UCSD-AML1 (cell line): ENCODE results near the gene TIGD1.
"Not testable (repeated sequence)": the region's sequence is repeated elsewhere in the genome, so short reads cannot be mapped to it uniquely, and the experiment has no call there.

Source experiments
- DNase-seq: peaks from one replicate; lab custom pipeline; 2025; ENCODE audit not compliant: unreplicated experiment; lab: John Stamatoyannopoulos, UW

TIGD1 gene

GRCh38 chr2:232540441-232541041, 9.8 kb downstream of the TIGD1 start:
- no peak for DNase-seq

GRCh38 chr2:232539298-232540231, 10.8 kb downstream of the TIGD1 start, which contains the start of gene CHRNG:
Gene CHRNG (plus strand): TSS chr2:232539692. CDS start chr2:232539748, 56 bp downstream.
- DNase-seq: no peak

- peak; percentile 51 for DNase-seq
These were observed 11.7 kb downstream of the TIGD1 start for GRCh38 chr2:232538671-232539070.

- no peak for DNase-seq
These were observed 12.9 kb downstream of the TIGD1 start for GRCh38 chr2:232537499-232537898.

GRCh38 chr2:232537079-232537478, 13.3 kb downstream of the TIGD1 start:
- no peak for DNase-seq

GRCh38 chr2:232535761-232536530, 14.4 kb downstream of the TIGD1 start:
- DNase-seq: no peak

GRCh38 chr2:232534940-232535651, 15.3 kb downstream of the TIGD1 start:
- DNase-seq: no peak

GRCh38 chr2:232533944-232534710, 16.2 kb downstream of the TIGD1 start:
- DNase-seq: no peak

GRCh38 chr2:232532821-232533220, 17.5 kb downstream of the TIGD1 start:
- not testable (repeated sequence) for DNase-seq

- no peak for DNase-seq
These were observed 17.9 kb downstream of the TIGD1 start for GRCh38 chr2:232532419-232532818.

- DNase-seq: no peak
These were observed 19.6 kb downstream of the TIGD1 start for GRCh38 chr2:232530626-232531260.

GRCh38 chr2:232529806-232530547, 20.4 kb downstream of the TIGD1 start:
- DNase-seq: no peak

GRCh38 chr2:232528746-232529460, 21.5 kb downstream of the TIGD1 start:
- DNase-seq: peak; percentile 57

GRCh38 chr2:232527905-232528470, 22.4 kb downstream of the TIGD1 start:
- no peak for DNase-seq

GRCh38 chr2:232526372-232526941, 23.9 kb downstream of the TIGD1 start:
- no peak for DNase-seq

- DNase-seq: no peak
These were observed 24.5 kb downstream of the TIGD1 start, which contains the start of gene CHRND for GRCh38 chr2:232525791-232526371. Gene CHRND (plus strand): TSS chr2:232526160. CDS start chr2:232526216, 56 bp downstream.

- DNase-seq: no peak
These were observed 25.2 kb downstream of the TIGD1 start for GRCh38 chr2:232525199-232525598.
